Activated naive CD8-positive, alpha-beta T cell treated with anti-CD3 and anti-CD28 coated beads, Interleukin-2, amount 10 ng/mL, durations not matched to agents 7 days and 5 days (primary cell): Measurements from ENCODE around the gene CD82. TPM values are rescaled to one million over a fixed set of nuclear protein-coding genes. Genes with fewer than 3 reads are reported as not detected.

Experiments used
- ATAC-seq: fragments of 150-1000 bp; cut with Tn5 transposase; one replicate; pipeline ENCODE4 v1.10.0; 2021; ENCODE audit warnings: low read depth, moderate library complexity
- POLR2A ChIA-PET: fragments of 350-600 bp; sonication (Branson Sonifier 250); formaldehyde crosslinking; loops from one replicate; lab custom pipeline; 2021; ENCODE audit warnings: antibody characterized with exemption; lab: Charles Lee
- DNase-seq: peaks from one replicate; pipeline ENCODE4 v3.0.0; 2021
- H3K27ac Mint-ChIP-seq: one replicate; pipeline ENCODE4 v1.8.0; 2022; ENCODE audit warnings: mild to moderate bottlenecking, mixed read lengths
- H3K27me3 Mint-ChIP-seq: one replicate; pipeline ENCODE4 v1.8.0; 2022; ENCODE audit warnings: mild to moderate bottlenecking, moderate library complexity, mixed read lengths
- H3K36me3 Mint-ChIP-seq: one replicate; pipeline ENCODE4 v1.8.0; 2021; ENCODE audit warnings: mild to moderate bottlenecking, mixed read lengths
- H3K4me1 Mint-ChIP-seq: one replicate; pipeline ENCODE4 v1.8.0; 2021; ENCODE audit warnings: mixed read lengths
- H3K4me3 Mint-ChIP-seq: one replicate; pipeline ENCODE4 v1.8.0; 2022; ENCODE audit warnings: mild to moderate bottlenecking, moderate library complexity, mixed read lengths
- H3K9me3 Mint-ChIP-seq: one replicate; pipeline ENCODE4 v1.8.0; 2021; ENCODE audit warnings: mixed read lengths
- total RNA-seq, 2 experiments: library from RNA; stranded (reverse); gene quantifications; one replicate each; pipeline ENCODE4 v1.2.3, GENCODE V29; 2021

The CD82 gene
- total RNA-seq, 2 experiments from 2014 or later, result 71.9 to 80.2 TPM

DNA sequence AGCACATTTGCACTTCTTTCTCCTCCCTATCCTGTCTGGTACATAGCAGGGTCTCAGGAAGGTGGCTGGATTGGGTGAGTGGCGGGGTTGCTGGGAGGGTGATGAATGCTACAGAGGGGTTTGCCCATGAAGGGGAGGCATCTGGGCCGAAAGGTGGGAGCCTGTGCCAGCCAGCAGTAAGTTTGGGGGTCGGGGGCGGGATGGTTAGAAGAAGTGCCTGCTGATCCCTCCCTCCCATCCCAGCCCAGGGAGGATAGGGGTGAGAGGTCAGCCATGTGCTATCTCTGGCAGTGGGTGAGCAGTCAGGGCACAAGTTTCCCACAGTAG is 2.8 kb downstream of the CD82 start:
- no peaks in the 10 kb centered on the region for H3K9me3 Mint-ChIP-seq
- POLR2A ChIA-PET, result interaction anchor here (1.1 to 4.0 kb wide), 5 partner anchors 10 to 43 kb away, joined by 3 to 29 read pairs (median 7); no protein-coding TSS in a partner anchor
- DNase-seq (no peak), ATAC-seq (no peak)
- peak overlapping the region; percentile 88 for H3K4me3 Mint-ChIP-seq
- H3K27me3 Mint-ChIP-seq, result no peaks in the 10 kb centered on the region
- peaks cover 18% of the 10 kb centered on the region for H3K36me3 Mint-ChIP-seq
- H3K27ac Mint-ChIP-seq, result peak overlapping the region; percentile 83
- H3K4me1 Mint-ChIP-seq, result peaks cover 61% of the 10 kb centered on the region

DNA sequence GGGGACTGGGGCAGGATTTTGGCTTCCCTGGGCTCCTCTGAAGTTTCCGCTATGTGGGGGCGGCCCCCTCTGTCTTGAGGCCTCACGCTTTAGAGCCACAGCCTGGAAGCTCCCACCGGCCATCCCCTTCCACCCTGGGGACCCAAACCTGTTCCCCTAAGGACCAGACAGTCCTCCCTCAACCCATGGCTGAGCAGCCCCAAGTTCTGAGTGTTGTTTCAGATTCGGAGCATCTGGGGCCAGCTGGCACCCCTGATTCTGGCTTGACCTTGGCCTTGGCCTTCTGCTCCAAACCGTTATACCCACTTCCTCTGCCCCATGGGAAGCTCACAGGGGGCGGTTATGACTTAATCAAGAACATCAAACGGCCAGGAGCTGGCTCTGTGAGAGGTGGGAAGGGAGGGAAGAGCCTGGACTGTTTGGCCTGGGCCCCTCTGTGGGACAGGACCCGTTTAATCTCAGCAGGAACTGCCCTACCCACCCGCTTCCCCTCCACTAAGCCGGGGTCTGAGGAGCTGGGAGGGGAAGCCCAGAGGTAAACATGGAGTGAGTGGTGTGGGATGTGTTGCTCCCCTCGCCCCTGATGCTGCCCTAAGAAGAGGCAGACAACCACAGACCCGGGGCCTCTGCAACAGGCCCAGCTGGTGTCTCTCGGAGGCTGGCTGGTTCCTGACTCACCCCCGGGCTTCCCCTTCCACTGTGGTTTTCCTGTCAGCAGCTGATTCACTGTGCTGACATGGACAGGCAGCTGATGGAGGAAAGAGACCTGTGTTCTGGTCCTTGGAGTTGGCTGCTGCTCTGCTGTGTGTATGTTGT is 3.4 kb downstream of the CD82 start:
- no peaks in the 10 kb centered on the region for H3K27me3 Mint-ChIP-seq
- DNase-seq (peak; percentile 73), ATAC-seq (peak; percentile 49)
- H3K4me3 Mint-ChIP-seq, result peak overlapping the region; percentile 88
- POLR2A ChIA-PET, result interaction anchor here (0.8 to 4.0 kb wide), 8 partner anchors 9 to 46 kb away, joined by 3 to 29 read pairs (median 6); no protein-coding TSS in a partner anchor
- peaks cover 66% of the 10 kb centered on the region for H3K4me1 Mint-ChIP-seq
- H3K27ac Mint-ChIP-seq, result peak overlapping the region; percentile 72
- no peaks in the 10 kb centered on the region for H3K9me3 Mint-ChIP-seq
- H3K36me3 Mint-ChIP-seq, result peaks cover 18% of the 10 kb centered on the region

DNA sequence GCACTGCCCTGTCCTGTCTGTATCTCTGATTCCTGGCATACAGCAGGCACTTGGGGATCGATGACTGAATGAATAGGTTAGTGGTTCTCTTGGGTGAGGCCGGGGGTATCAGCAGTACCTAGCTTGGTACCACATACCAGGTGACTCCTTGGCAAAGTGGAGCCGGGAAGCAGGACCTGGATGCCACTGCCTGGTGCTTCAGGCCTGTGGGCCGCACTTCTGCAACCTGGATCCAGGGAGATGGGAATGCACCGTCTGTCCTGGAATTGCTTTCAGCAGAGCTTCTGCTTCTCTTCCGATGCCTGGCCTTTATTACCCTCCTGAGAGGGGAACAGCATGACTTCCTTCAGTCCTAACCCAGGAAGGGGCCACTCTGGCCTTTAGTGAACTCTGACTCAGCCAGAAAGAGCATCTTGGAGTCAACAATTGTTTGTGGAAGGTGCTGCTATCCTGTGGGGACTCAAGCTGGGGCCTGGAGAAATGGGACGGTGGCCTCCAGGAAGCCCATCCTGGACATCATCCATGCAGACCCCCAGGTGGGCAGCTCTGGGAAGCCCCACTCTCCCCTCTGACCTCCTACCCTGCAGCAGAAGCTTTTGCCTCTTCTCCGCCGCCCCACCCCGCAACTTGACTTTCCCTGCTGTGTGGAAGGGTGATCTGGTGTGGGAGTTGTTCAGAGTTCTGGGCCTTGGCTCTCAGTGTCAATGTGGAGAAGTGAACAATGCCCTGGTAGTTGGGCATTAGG is 5.1 kb downstream of the CD82 start:
- Mint-ChIP-seq H3K36me3 (peaks cover 18% of the 10 kb centered on the region), H3K4me1 (peaks cover 77% of the 10 kb centered on the region), H3K4me3 (peak overlapping the region; percentile 33), H3K27ac (peak overlapping the region; percentile 37), H3K9me3 (no peaks in the 10 kb centered on the region), H3K27me3 (no peaks in the 10 kb centered on the region)
- POLR2A ChIA-PET, result interaction anchor here (0.8 to 4.0 kb wide), 4 partner anchors 9 to 41 kb away, joined by 3 to 29 read pairs (median 4); no protein-coding TSS in a partner anchor
- no peak for ATAC-seq
- DNase-seq, result no peak

GRCh38 chr11:44571871-44572270 is 6.4 kb downstream of the CD82 start:
- Mint-ChIP-seq H3K4me1 (peaks cover 77% of the 10 kb centered on the region), H3K36me3 (peaks cover 18% of the 10 kb centered on the region), H3K9me3 (no peaks in the 10 kb centered on the region), H3K4me3 (no peak overlapping the region), H3K27me3 (no peaks in the 10 kb centered on the region), H3K27ac (no peak overlapping the region)
- ATAC-seq, result no peak
- POLR2A ChIA-PET, result interaction anchor here (1.0 to 4.0 kb wide), 2 partner anchors 13 to 39 kb away, joined by 5 to 29 read pairs; no protein-coding TSS in a partner anchor
- DNase-seq, result no peak

GRCh38 chr11:44572436-44572835 is 7.0 kb downstream of the CD82 start:
- Mint-ChIP-seq H3K27me3 (no peaks in the 10 kb centered on the region), H3K36me3 (peaks cover 16% of the 10 kb centered on the region), H3K4me3 (no peak overlapping the region), H3K4me1 (peaks cover 76% of the 10 kb centered on the region), H3K27ac (peak overlapping the region; percentile 46), H3K9me3 (no peaks in the 10 kb centered on the region)
- DNase-seq, result no peak
- no peak for ATAC-seq
- POLR2A ChIA-PET, result interaction anchor here (3.1 kb wide), 1 partner anchor 13 kb away, joined by 10 read pairs; no protein-coding TSS in a partner anchor

DNA sequence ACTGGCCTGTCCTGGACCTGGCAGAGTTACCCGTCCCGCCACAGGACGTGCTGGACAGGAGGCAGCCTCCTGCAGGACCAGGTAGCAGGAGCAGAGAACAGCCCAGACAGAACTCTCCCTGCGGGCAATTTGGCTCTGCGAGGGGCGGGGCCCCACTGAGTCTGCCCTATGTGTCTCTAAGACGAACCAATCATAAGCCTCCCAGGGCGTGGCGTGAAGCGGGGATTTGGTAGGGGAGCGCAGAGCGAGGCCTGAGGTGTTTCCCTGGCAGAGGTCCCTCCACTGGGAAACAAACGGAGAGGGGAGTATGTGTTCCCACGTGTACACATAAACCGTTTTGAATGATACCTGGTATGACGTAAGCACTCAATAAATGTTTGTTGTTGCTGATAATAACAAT is 7.4 kb downstream of the CD82 start:
- H3K27me3 Mint-ChIP-seq, result no peaks in the 10 kb centered on the region
- DNase-seq (no peak), ATAC-seq (no peak)
- peaks cover 73% of the 10 kb centered on the region for H3K4me1 Mint-ChIP-seq
- no peaks in the 10 kb centered on the region for H3K9me3 Mint-ChIP-seq
- peaks cover 12% of the 10 kb centered on the region for H3K36me3 Mint-ChIP-seq
- H3K27ac Mint-ChIP-seq, result peak overlapping the region; percentile 77
- no peak overlapping the region for H3K4me3 Mint-ChIP-seq
- POLR2A ChIA-PET, result interaction anchor here (3.1 kb wide), 1 partner anchor 13 kb away, joined by 10 read pairs; no protein-coding TSS in a partner anchor

DNA sequence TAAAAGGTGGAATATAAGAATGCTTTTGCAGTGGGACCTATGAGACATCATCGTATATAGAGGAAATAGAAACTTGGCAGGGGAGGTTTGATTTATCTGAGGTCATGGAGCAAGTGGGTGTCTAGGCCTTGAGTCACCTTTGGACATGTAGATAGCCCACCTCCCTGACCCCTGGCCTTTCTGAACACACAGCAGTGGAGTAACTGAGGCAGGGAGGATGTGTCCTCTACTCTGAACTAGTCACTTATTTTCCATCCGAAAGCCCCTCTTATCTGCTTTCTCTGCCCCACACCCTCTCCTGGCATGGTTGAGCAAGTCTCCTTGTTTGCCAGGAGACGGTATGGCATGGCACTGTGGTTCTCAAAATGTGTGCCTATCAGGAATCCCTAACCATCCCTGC is 7.9 kb downstream of the CD82 start:
- POLR2A ChIA-PET, result interaction anchor here (1.3 to 3.1 kb wide), 3 partner anchors 8 to 39 kb away, joined by 3 to 12 read pairs (median 10); partner anchors contain the start of gene CD82
- Mint-ChIP-seq H3K27ac (peak overlapping the region; percentile 77), H3K4me3 (peak overlapping the region; percentile 74), H3K9me3 (no peaks in the 10 kb centered on the region), H3K27me3 (no peaks in the 10 kb centered on the region), H3K4me1 (peaks cover 70% of the 10 kb centered on the region), H3K36me3 (peaks cover 9% of the 10 kb centered on the region)
- DNase-seq (no peak), ATAC-seq (no peak)

GRCh38 chr11:44574610-44575287 is 9.3 kb downstream of the CD82 start:
- ATAC-seq, result peak; percentile 74
- H3K4me3 Mint-ChIP-seq, result peak overlapping the region; percentile 74
- DNase-seq, result no peak
- H3K27ac Mint-ChIP-seq, result peak overlapping the region; percentile 77
- no peaks in the 10 kb centered on the region for H3K27me3 Mint-ChIP-seq
- peaks cover 12% of the 10 kb centered on the region for H3K36me3 Mint-ChIP-seq
- POLR2A ChIA-PET, result interaction anchor here (1.0 to 3.1 kb wide), 6 partner anchors 9 to 42 kb away, joined by 3 to 12 read pairs (median 4); partner anchors contain the start of gene CD82
- peaks cover 66% of the 10 kb centered on the region for H3K4me1 Mint-ChIP-seq
- no peaks in the 10 kb centered on the region for H3K9me3 Mint-ChIP-seq

- Mint-ChIP-seq H3K27me3 (no peaks in the 10 kb centered on the region), H3K36me3 (peaks cover 16% of the 10 kb centered on the region), H3K4me1 (peaks cover 65% of the 10 kb centered on the region), H3K27ac (peak overlapping the region; percentile 77), H3K4me3 (peak overlapping the region; percentile 74), H3K9me3 (no peaks in the 10 kb centered on the region)
- no peak for ATAC-seq
- POLR2A ChIA-PET, result interaction anchor here (1.2 to 3.1 kb wide), 3 partner anchors 9 to 42 kb away, joined by 3 to 10 read pairs (median 4); no protein-coding TSS in a partner anchor
- DNase-seq, result no peak
Measured at GRCh38 chr11:44575288-44575672, 9.8 kb downstream of the CD82 start.

DNA sequence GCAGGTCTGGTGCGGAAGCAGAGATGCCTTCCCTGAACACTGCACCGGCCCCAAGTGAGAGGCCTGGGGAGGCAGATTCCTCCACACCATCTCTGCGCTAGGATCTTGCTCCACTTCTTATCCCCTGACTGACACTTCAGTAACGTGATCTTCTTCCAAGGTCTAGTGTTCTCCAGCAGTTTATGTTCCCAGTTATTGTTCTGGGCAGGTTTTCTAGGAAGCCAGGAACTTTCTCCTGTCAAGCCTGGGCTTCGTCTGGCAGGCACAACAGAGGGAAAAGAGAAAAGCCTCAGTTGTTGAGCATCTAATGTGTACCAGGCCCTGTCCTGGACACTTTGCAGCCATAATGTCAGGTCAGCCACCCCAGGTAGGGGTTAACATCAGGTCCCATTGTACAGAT is 10.5 kb downstream of the CD82 start:
- no peak for DNase-seq
- Mint-ChIP-seq H3K4me3 (peak overlapping the region; percentile 19), H3K9me3 (no peaks in the 10 kb centered on the region), H3K27ac (peak overlapping the region; percentile 62), H3K4me1 (peaks cover 64% of the 10 kb centered on the region), H3K36me3 (peaks cover 17% of the 10 kb centered on the region), H3K27me3 (no peaks in the 10 kb centered on the region)
- no peak for ATAC-seq
- POLR2A ChIA-PET, result interaction anchor here (1.0 kb wide), 1 partner anchor 10 kb away, joined by 3 read pairs; the partner anchor contains the start of gene CD82

- POLR2A ChIA-PET, result interaction anchor here (0.8 to 1.0 kb wide), 2 partner anchors 11 to 15 kb away, joined by 3 to 4 read pairs; partner anchors contain the start of gene CD82
- DNase-seq (no peak), ATAC-seq (no peak)
- no peaks in the 10 kb centered on the region for H3K27me3 Mint-ChIP-seq
- no peak overlapping the region for H3K4me3 Mint-ChIP-seq
- H3K36me3 Mint-ChIP-seq, result peaks cover 20% of the 10 kb centered on the region
- no peaks in the 10 kb centered on the region for H3K9me3 Mint-ChIP-seq
- H3K4me1 Mint-ChIP-seq, result peaks cover 60% of the 10 kb centered on the region
- H3K27ac Mint-ChIP-seq, result peak overlapping the region; percentile 86
Measured at GRCh38 chr11:44576656-44577055, 11.2 kb downstream of the CD82 start.

DNA sequence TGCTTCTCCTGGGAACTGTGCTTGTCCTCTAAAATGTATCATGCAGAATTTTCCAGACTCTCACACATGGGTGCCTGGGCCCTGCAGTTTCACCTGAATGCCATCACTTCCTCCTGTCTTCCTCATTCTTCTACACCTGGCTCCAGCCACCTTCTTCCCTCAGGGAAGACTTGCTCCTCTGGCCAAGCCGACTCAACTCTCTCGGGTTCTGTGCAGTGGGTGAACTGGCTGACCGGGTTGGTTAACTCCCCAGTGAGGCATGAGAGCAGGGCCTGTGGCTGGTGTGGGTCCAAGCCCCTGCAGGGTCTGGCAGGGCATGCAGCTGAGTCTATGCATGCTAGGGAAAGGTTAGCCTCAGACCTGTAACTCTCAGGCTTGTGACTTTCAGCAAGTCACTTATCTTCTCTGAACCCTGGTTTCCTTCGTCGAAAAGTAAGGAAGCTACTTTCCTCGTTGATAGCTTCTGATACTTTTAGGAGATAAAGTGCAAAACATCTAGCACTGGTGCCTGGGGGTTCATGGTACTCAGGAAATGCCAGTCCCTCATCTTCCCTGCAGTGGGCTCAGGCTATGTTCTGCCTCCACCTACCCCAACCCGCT is 11.9 kb downstream of the CD82 start:
- no peak for DNase-seq
- Mint-ChIP-seq H3K9me3 (no peaks in the 10 kb centered on the region), H3K27ac (peak overlapping the region; percentile 86), H3K4me3 (no peak overlapping the region), H3K36me3 (peaks cover 24% of the 10 kb centered on the region), H3K27me3 (no peaks in the 10 kb centered on the region), H3K4me1 (peaks cover 54% of the 10 kb centered on the region)
- no peak for ATAC-seq
- POLR2A ChIA-PET, result interaction anchor here (0.6 to 1.0 kb wide), 3 partner anchors 12 to 20 kb away, joined by 3 to 4 read pairs (median 3); partner anchors contain the start of gene CD82
